GM11168 (cell line): ENCODE data around the gene C6orf120.

Experiments used
- in situ Hi-C: fragments of 300-500 bp; cut with MboI; formaldehyde crosslinking; loops from one replicate; pipeline ENCODE4 v1.12.0; 2022; ENCODE audit warnings: low sequenced_read_pairs; ENCODE audit not compliant: unreplicated experiment

C6orf120 gene

GRCh38 chr6:169723200-169723909 is 21.4 kb downstream of the C6orf120 start:
- in situ Hi-C loops = no loop called here

GRCh38 chr6:169723991-169724493 is 22.1 kb downstream of the C6orf120 start:
- in situ Hi-C loops = no loop called here

- in situ Hi-C loops = no loop called here
Observed at GRCh38 chr6:169724494-169725124, 22.7 kb downstream of the C6orf120 start, which contains the start of gene PHF10. TSS of gene PHF10 (minus strand) at chr6:169724500. CDS start at chr6:169723931, 569 bp downstream.

GRCh38 chr6:169725125-169726048 is 23.5 kb downstream of the C6orf120 start:
- in situ Hi-C loops = no loop called here

- in situ Hi-C loops = no loop called here
Observed at GRCh38 chr6:169726049-169726400, 24.1 kb downstream of the C6orf120 start.

GRCh38 chr6:169726963-169727362 is 25.0 kb downstream of the C6orf120 start:
- in situ Hi-C loops = no loop called here

GRCh38 chr6:169729961-169730360 is 28.0 kb downstream of the C6orf120 start:
- in situ Hi-C loops = no loop called here

- in situ Hi-C loops = no loop called here
Observed at GRCh38 chr6:169738204-169738975, 36.5 kb downstream of the C6orf120 start.

GRCh38 chr6:169738976-169739529 is 37.1 kb downstream of the C6orf120 start:
- in situ Hi-C loops = no loop called here

GRCh38 chr6:169741344-169741743 is 39.4 kb downstream of the C6orf120 start:
- in situ Hi-C loops = no loop called here

- in situ Hi-C loops = no loop called here
Observed at GRCh38 chr6:169745405-169745804, 43.5 kb downstream of the C6orf120 start.

GRCh38 chr6:169746556-169746955 is 44.6 kb downstream of the C6orf120 start:
- in situ Hi-C loops = no loop called here

GRCh38 chr6:169751242-169752073 is 49.5 kb downstream of the C6orf120 start, which contains the start of the genes DYNLT2 and ERMARD:
TSS of gene DYNLT2 (minus strand) at chr6:169751572. CDS start at chr6:169751458, 114 bp downstream.
TSS of gene ERMARD (plus strand) at chr6:169751622. CDS start at chr6:169751658, 36 bp downstream.
- in situ Hi-C loops = no loop called here

- in situ Hi-C loops = no loop called here
Observed at GRCh38 chr6:169752074-169752623, 50.2 kb downstream of the C6orf120 start.
